GM18526 (cell line): ENCODE data around the gene SLC28A1.

Experiments
- POLR2A ChIP-seq: IDR thresholded peaks from 3 replicates; pipeline ENCODE4 v1.6.1; 2011; ENCODE audit not compliant: insufficient read length; ENCODE audit errors: extremely low read depth

Gene SLC28A1

DNA sequence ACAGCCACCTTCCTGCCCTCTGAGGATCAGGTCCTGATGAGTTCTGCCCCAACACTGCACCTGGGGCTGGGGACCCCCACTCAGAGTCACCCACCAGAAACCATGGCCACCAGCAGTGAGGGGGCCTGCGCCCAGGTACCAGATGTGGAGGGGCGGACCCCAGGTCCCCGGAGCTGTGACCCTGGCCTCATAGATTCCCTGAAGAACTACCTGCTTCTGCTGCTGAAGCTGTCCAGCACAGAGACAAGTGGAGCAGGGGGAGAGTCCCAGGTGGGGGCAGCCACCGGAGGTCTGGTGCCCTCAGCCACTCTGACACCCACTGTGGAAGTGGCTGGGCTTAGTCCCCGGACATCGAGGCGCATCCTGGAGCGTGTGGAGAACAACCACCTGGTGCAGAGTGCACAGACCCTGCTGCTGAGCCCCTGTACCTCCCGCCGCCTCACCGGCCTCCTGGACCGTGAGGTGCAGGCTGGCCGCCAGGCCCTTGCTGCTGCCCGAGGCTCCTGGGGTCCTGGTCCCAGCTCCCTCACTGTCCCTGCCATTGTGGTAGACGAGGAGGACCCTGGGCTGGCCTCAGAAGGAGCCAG lies 27.0 kb upstream of the SLC28A1 start:
- TF ChIP-seq POLR2A: no peak

DNA sequence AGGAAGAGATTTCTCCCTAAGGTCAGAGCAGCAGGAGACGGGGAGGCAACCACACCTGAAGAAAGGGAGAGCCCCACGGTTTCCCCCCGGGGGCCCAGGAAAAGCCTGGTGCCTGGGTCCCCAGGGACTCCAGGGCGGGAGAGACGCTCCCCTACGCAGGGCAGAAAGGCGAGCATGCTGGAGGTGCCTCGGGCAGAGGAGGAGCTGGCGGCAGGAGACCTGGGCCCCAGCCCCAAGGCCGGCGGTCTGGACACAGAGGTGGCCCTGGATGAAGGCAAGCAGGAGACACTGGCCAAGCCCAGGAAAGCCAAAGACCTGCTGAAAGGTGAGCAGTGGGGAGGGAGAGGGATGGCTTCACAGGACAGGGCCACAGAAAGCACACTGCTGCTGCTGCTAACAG lies 26.2 kb upstream of the SLC28A1 start:
- TF ChIP-seq POLR2A: no peak

DNA sequence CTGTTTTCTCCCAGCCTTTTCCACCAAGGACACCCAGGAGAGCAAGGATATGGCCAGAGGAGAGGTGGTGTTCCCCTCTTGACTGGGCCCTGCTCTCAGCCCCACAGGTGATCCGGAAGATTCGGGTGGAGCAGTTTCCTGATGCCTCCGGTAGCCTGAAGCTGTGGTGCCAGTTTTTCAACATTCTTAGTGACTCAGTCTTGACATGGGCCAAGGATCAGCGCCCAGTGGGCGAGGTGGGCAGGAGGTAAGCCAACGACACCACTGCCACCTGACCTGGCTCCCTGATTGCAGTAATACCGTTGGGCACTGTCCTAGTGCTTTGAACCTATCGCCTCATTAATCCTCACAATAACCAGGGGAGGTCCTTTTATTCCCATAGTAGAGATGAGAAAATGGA lies 25.3 kb upstream of the SLC28A1 start:
- TF ChIP-seq POLR2A: no peak

DNA sequence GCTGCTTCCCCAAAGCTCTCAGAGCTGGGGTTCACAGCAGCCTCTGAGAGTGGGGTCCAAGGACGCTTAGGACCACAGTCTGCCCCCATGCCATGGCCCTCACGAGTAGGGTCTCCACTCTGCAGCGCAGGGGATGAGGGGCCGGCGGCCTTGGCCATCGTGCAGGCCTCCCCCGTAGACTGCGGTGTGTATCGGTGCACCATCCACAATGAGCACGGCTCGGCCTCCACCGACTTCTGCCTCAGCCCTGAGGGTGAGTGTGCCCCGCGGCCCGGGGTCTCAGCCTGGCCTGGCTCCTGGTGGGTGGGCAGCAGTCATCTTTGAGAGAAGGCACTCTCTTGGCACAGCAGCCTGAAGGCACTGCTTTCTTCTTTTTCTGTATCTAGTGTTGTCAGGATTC lies 24.8 kb upstream of the SLC28A1 start:
- no peak for TF ChIP-seq POLR2A

DNA sequence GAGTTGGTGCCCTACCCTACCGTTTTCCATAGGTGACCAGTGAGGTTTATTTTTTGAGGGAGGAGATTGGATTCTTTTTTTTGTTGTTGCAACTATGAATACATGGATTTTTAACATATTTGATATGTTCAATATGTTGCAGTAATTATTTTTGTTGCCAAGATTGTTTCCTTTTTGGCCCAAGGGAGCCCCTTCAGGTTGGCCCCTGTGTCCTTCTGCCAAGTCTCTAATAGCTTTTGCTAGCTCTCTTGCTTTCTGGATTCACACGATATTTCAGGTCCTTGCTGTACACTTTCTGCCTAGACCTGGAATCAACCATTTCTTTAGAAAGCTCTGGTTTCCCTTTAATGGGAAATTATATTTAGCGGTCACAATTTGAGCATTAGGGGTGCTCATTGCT lies 22.7 kb upstream of the SLC28A1 start:
- no peak for TF ChIP-seq POLR2A

DNA sequence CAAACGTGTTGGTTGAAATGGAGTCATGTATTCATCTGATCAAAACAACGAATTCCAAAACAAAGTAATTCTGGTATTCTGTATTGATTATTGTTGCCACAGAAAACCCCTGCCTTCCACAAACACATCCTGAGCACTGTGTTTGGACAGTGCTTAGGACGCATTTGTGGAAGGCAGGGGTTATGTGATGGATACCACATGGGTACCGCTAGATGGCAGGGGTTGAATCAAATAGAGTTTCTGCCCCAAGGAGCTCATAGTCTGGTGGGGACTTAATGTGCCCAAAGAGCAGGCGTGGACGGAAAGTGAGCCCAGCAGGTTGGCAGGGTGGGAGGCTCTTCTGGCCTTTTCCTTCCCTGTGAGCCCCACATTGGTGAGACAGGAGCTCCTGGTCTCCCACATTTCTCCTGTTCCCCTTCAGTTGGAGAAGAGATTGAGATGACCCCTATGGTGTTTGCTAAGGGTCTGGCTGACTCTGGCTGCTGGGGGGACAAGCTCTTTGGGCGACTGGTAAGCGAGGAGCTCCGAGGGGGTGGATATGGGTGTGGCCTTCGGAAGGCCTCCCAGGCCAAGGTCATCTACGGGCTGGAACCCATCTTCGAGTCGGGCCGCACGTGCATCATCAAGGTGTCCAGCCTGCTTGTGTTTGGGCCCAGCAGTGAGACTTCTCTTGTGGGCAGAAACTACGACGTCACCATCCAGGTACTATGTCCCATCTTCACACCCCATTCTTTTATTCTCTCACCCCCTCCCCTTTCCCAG lies 22.1 kb upstream of the SLC28A1 start:
- no peak for TF ChIP-seq POLR2A

DNA sequence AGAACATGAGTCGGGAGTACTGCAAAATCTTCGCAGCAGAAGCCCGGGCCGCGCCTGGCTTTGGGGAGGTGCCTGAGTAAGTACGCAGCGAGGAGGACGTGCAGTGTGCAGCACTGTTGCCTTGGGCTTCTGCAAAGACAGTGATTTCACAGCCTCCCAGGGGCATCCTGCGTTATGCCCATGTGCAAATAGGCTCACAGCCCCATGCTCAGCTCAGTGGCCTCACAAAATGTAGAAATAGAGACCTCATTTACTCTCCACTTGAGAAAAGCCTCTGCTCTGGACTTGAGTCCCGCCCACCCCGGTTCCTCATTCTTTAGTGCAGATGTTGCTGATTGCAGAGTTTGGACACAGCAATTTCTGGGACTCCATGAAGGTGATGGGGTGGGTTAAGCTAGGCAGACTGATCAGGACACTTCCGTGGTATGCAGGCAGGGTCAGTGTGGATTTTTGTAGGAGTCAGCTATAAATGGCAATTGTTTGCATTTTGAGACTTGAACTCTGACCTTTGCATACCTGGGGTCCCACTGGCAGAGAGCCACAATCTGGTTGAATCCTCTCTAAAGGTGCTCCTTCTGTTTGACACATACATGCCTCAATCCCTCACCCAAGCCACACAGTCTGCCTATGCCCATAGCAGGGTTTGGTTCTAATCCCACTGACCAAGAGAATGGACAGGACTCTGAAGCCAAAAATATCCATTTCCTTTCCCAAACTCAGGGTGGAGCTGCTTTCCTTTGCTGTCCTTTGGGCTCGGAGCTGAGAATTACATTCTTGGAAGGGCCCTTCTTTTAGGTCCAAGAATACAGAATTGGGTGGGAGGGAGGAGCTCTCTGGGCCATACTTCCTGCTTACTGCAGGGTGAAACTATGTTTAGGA lies 20.7 kb upstream of the SLC28A1 start:
- no peak for TF ChIP-seq POLR2A

DNA sequence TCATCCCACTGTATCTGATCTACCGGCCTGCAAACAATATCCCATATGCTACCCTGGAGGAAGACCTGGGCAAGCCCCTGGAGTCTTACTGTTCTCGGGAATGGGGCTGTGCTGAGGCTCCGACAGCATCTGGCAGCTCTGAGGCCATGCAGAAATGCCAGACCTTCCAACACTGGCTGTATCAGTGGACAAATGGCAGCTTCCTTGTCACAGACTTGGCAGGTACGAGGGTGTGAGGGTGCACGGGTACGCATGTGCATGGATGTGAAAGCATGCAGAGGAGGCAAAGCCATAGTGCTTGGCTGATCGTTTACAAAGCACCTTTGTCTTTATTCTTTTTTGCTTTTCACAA lies 20.0 kb upstream of the SLC28A1 start:
- TF ChIP-seq POLR2A: no peak

DNA sequence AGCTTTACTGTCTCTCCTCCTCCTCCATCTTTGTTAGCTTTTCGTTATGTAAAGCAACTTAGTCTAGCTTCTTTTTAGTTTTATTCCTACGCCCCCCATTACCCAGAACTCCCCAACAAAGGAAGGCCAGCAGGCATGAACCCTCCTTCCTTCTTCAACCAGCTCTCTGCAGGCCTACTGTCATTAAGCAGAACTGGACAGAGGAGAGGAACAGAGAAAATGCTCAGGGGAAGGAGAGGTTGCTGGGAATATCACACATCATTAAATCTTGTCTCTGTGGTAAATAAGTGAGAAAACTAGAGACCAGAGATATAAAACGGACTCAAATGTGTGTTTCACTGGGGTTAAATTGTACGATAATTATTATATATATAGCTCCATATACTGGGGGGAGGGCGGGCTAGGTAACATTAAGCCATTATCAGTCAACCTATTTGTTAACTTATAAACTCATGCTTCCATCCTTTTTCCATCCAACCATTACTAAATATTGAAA lies 19.3 kb upstream of the SLC28A1 start:
- no peak for TF ChIP-seq POLR2A

DNA sequence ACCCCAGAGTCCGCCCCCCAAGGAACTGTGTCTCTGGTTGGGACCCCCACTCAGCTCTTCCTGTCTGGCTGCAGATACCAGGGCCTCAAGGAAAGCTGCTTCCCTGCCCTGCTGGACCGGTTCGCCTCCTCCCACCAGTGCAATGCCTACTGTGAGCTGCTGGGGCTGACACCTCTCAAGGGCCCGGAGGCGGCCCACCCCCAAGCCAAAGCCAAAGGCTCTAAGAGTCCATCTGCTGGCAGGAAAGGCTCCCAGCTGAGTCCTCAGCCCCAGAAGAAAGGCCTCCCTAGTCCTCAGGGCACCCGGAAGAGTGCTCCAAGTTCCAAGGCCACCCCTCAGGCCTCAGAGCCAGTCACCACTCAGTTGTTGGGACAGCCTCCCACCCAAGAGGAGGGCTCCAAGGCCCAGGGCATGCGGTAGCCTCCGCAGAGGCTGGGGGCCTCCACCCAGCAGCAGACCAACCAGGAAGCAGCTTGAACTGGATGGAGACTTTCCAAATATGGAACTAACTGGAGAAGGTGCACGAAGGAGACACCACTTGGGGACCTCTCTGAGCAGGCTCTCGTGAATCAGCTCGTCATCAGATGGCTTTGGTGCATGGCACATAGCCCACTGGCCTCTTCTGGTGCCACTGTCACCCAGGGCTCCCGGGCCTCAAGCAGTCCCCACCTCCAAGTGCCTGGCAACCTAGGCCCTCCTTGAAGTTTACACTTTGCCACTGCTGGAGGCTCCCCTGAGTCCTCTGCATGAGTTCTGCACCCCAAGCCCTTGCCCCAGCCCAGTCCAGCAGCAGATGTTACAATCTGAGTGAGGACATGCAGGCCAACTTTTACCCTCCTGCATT lies 16.2 kb upstream of the SLC28A1 start:
- no peak for TF ChIP-seq POLR2A

DNA sequence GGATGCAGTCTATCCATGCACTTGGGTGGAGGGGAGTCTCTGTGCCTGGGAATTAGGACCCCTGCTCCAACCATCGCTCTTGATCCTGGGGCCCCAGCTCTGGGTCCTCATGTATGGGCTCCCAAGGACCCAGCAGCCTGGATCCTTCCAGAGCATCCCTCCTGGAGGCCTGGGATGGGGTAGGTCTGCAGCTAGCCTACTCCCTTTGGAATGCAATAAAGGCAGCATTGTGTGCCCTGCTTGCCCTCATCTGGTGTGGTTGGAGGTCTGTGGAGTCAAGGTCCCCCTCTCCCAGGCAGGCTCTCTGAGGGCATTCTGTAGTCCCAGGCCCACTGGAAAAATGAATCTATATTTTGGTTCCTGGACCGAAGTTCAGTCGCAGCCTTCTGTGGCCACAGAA lies 15.0 kb upstream of the SLC28A1 start:
- TF ChIP-seq POLR2A: no peak

DNA sequence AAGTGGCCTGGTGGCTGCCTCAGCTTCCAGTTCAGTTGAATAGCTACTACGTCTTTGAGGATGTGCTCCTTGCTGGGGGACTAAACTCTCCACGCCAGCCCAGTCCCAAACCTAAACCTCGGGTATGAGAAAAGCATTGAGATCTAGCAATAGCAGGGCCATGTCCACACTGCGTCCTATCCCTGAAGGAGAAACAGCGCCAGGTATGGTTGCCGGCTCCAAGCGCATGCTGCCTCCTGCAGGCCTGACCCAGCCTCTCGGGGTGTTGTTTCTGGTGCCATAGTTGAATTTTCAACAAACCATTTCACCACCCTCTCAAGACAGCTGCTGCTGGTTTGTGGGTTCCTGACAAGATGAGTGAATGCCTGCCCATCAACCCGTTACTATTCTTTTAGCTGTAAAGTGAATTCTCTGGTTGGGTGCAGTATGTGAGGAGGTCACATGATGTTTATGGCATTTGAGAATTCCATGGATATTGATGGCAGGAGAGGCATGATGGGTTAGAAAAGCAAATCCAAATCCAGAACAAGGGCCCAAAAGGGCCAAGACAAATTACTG lies 13.0 kb upstream of the SLC28A1 start:
- TF ChIP-seq POLR2A: no peak

DNA sequence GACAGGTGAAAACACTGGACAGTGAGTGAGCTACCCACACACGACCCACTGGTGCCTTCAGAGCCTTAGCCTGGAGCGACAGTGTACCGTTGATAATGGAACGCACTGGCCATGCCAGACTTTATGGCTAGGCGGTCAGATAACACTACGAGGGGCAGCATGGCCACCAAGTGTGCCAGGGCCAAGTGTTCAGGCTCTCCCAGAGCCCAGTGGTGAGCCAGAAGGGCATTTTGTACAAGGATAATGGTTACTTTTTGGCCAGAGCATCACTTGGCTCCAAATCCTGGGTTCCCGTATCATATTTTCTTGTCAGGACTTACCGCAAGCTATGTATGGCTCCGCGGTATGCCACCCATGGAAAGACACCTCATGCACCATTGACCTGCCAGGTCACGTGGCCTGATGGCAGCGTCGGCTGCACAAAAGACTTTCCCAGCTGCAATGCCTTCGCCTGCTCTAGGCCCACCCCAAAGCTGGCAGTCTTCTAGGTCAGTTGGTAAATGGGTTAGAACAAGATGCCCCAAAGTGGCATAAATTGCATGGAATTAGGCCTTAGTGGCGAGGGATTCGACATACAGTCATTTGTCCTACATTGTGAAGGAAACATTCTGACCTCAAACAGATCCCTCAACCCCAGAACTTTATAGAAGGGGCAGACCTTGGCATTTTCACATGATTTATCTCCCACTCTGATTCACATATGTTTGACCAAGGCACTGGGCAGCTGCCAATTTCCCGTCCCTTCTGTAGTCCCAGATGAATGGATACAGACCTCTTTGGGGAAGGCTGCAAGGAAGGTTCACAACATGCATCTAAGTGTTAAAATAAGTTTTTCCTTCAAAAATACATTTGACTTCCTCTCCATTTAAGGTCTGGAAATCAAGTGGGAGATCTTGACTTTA lies 12.2 kb upstream of the SLC28A1 start:
- TF ChIP-seq POLR2A: no peak

DNA sequence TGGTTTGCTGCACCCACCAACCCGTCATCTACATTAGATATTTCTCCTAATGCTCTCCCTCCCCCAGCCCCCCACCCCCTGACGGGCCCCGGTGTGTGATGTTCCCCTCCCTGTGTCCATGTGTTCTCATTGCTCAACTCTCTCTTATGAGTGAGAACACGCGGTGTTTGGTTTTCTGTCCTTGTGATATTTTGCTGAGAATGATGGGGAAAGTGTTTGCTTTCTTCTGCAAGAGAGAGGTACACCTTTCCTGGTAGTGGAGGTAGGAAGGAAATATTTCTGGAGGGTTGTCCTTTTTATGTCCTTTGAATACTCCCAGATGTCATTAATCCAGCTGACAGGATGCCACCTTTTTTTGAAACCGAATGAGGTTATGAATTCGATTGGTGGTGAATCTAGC lies 10.5 kb upstream of the SLC28A1 start:
- TF ChIP-seq POLR2A: no peak
